Endothelial cell of umbilical vein (primary cell): ENCODE measurements around the gene MYH9.

ENCODE experiments used
- CTCF ChIP-seq, 2 donors: IDR thresholded peaks; 1 replicate in 1 of 2; 2 replicates in 1 of 2; pipeline ENCODE4 v1.5.1; 2011; ENCODE audit warnings: low read length in 2 of 2, mild to moderate bottlenecking in 2 of 2, moderate library complexity in 2 of 2, control low read depth in 1 of 2, inconsistent platforms in 1 of 2, low read depth in 1 of 2; ENCODE audit not compliant: insufficient read depth in 1 of 2; ENCODE audit errors: extremely low read depth in 1 of 2
- FOS ChIP-seq: IDR thresholded peaks from 2 replicates; pipeline ENCODE4 v1.6.1; 2011; ENCODE audit warnings: mild to moderate bottlenecking, low read length, moderate library complexity, borderline replicate concordance; ENCODE audit not compliant: insufficient read depth
- MYC ChIP-seq: IDR thresholded peaks from one replicate; pipeline ENCODE4 v1.6.1; 2011; ENCODE audit warnings: mild to moderate bottlenecking, low read depth, low read length
- POLR2A ChIP-seq: IDR thresholded peaks from 2 replicates; pipeline ENCODE4 v1.6.1; 2012; ENCODE audit warnings: low read depth, mild to moderate bottlenecking, control low read depth, low read length
- POLR2AphosphoS5 ChIP-seq: IDR thresholded peaks from 2 replicates; pipeline ENCODE4 v1.6.1; 2012; ENCODE audit warnings: low read depth, mild to moderate bottlenecking, control low read depth, low read length, moderate library complexity; ENCODE audit not compliant: insufficient read depth

- TF ChIP-seq POLR2A (no peak), CTCF (IDR thresholded peaks at IDR 0.05; ENCODE audit: extremely low read depth in 1 of 2, insufficient read depth in 1 of 2, low read depth in 1 of 2, low read length in 2 of 2) (no peak), POLR2AphosphoS5 (peak; percentile 52), MYC (no peak), FOS (no peak)
Measured at GRCh38 chr22:36292823-36293530, 94.8 kb downstream of the MYH9 start.
